NCI-H2029 treated with DMSO at 0.1 percent for 48 hours (cell line): ENCODE results near the gene SLC4A9.
A peak's percentile ranks its signal among the peaks of the same experiment; 100 is the strongest.
"Not testable (repeated sequence)": the region's sequence is repeated elsewhere in the genome, so short reads cannot be mapped to it uniquely, and the experiment has no call there.

Source experiments
- DNase-seq: peaks from one replicate; lab custom pipeline; 2025; lab: John Stamatoyannopoulos, UW

SLC4A9 gene

DNA sequence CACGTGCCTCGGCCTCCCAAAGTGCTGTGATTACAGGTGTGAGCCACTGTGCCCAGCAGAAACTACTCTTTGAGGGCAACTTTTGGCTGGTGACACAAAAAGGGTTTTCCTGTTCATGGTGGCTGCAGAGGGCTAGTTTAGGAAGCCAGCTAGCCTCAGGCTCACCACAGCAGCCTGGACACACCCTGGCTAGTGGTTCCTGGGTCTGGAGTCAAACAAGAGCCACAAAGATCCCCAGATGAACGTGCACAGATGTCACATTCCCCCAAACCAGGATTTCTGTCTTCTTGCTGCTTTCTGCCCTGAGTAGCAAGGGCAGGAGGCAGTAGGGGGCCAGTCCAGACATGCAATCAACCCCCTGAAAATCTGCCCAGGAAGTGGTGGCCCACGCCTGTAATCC lies 20.4 kb upstream of the SLC4A9 start:
- no peak for DNase-seq

DNA sequence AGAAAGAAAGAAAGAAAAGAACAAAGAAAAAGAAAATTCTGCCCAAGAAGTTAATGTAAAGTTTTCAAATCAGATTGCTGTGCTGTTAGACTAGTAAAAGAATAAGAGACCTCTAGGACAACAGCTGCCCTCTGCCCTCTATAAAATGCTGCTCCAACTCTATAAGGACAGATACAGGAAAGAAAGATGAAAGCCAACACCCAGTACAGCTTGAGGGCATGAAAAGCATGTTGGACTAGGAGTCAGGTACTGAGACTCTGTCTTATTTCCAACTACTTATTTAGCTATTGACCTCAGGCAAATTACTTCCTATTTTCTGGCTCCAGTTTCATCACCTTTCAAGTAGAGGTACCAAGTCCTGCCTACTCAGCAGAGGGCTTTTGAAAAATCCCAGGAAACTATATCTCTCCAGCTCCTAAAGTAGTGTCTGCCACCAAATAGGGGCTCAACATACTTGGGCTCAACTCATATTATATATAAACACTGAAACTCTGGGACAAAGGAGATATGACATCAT lies 19.3 kb upstream of the SLC4A9 start:
- DNase-seq = no peak

DNA sequence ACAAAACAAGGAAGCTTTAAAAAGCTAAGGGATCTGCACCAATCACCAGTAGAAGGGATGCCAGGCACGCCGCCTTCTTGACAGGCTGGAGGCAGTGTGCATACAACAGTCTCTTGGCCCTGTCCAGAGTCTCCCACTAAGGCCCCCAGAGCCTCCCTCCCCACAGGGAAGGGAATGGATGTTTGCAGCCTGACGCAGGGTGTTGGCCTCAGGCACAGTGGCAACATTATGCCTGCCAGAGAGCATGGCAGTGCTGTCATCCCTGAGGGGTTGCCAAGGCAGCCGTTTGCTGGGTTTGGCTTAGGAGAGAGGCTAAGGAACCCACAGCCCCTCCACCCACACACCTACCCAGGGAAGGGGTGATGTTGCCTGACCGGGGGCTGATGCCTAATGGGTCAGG lies 18.4 kb upstream of the SLC4A9 start:
- DNase-seq = no peak

DNA sequence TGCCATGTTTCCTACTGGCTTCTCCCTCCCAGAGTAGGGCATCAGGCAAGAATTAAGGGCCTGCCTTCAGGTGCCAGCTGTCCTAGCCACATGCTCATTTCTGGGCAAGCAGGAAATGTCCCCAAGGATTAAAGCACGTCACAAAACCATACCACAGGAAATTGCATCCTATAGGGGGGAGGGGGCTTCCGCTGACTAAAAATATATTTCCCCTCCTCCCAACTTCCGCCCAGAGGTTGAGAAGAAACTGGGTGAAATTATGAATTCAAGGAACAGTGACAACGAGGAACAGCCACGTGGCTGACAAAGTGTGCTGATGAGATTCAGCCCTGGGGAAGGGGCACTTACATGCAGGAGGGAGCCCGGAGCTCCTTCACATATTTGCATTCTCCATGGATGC lies 17.7 kb upstream of the SLC4A9 start:
- no peak for DNase-seq

DNA sequence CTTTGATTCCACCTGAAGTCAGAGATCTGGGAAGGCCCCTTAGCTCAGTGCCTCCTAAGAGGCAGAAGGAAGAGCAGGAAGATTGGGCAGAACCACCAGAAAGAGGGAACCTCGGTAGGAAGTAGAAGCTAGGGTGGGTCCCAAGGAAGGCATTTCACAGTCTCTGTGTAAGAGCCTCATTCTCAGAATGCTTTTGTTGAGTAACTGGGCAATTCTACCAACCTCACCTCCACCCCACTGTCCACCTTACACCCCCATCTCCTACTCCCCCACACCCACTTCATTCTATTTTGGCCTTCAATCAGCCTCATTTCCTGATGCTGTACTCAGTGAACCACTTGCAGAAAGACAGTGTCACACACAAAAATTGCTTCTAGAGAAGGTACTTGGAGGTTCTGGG lies 17.1 kb upstream of the SLC4A9 start:
- no peak for DNase-seq

DNA sequence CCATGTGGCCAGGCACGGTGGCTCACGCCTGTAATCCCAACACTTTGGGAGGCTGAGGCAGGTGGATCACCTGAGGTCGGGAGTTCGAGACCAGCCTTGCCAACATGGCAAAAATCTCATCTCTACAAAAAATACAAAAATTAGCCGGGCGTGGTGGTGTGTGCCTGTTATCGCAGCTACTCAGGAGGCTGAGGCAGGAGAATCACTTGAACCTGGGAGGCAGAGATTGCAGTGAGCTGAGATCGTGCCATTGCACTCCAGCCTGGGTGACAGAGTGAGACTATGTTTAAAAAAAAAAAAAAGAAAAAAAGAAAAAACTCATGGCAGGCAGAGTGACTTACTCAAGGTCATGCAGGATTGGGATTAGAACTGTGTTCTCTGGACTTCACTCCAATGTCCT lies 16.1 kb upstream of the SLC4A9 start:
- DNase-seq = not testable (repeated sequence)

DNA sequence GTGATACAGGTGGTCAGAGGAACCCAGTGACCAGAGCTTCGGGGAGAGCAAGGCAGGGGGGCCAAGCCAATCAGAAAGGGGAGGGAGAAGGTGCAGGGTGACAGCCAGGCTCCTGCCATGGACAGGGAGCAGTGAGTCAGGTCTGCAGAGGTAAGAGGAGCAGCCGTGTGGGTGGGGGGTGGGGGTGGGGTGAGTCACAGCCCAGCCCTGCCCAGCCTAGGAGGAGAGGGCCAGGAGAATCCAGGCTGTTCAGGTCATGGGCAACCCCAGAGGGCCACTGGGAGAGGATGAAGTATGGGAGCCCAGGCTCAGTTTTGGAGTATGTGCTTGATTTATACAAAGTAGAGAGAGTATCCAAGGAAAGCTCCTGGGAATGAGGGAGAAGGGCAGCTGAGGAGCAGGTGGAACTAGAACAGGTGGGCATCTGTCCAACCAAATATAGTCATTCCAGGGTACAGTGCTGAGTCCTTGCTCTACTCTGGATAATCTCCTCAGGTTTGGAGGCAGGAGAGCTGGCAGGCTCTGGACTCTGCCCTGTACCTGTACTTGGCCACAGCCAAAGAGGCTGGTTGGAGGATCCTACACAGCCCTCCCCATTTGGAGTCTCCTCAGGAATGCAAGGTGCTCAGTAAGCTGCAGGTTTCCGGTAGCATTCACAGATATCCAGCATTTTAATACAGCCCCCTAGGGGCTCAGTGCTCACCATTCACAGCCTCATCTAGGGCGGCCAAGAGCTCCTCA lies 15.1 kb upstream of the SLC4A9 start:
- DNase-seq = no peak

DNA sequence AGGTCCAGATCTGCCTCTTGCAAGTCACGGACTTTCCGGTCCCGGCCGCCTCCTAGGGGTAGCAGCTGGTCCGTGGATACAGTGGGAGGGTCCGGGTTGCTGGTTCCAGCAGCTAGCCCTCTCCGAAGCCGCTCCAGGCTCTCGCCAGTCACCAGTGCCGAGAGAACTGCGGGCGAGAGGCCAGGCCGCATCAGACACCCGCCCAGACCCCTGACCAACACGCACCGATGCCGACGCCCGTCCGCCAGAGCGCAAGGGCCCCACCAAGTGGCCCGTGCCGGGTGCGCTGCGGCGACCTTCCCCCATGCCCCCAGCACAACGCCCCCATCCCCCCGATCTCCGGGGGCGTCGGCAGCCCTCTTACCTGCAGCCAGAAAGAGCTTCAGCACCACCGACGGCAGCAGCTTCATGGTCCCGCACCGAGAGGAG lies 14.1 kb upstream of the SLC4A9 start:
- no peak for DNase-seq

DNA sequence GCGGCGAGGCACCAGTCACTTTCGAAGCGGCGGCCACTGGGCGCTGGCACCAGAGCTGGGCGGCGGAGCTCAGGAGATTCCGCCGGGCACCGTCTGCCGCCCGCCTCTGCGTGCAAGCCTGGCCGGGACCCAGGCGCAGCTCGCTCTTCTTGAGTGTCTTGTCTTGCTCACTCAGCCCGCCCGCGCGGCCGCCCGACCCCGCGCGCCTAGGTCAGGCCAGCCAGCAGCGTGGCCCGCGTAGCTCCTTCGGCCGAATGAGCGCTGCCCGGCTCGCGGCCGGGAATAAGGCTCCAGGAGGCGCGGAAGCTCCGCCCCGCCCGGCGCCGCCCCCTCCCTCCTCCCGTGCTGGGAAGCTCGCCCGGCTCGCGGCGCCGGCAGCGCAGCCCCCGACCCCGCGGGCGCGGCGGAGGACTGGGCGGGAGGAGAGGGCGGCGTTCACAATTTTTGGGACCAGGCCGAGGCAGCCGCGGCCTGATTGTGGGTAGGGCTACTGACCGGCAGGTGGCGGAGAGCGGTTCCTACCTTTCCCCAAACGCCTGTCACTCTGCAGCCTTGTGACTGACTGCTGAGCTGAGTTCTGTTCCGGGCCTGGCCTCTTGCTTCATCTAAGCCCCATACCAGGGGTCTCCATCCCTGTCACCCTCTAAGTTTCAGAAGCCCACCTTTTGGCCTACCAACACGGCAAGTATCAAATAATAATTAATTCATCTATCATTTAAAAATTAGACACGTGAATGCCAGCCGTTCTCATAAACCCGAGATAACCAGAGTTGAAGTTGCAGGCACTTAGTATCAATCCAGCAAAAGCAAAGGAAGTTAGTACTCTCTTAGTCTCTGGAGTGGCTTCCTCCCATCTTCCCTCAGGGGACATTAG lies 13.4 kb upstream of the SLC4A9 start, which contains the start of gene HBEGF:
HBEGF (minus strand) TSS at position 256 of the 874 bp plus-strand sequence. CDS start 275 bp downstream, outside the sequence.
- peak; percentile 43 for DNase-seq

DNA sequence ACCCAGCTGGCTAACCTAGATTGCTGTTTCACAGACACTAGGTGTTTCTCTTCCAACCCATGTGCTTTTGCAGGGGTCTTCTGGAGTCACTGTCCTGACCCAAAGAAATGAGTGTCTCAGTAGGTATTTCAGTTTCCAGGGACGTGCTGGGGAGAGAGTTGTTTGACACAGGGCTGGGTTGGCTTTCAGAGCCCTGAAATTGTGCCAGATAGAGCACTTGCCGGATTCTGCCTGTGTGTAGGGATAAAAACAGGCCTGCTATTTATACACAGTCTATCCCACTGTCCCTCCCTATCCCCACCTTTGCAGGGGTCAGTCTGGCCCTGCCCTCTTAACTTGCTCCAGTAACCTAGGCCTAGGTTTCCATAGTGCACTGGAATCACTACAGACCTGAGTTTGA lies 12.6 kb upstream of the SLC4A9 start:
- no peak for DNase-seq

DNA sequence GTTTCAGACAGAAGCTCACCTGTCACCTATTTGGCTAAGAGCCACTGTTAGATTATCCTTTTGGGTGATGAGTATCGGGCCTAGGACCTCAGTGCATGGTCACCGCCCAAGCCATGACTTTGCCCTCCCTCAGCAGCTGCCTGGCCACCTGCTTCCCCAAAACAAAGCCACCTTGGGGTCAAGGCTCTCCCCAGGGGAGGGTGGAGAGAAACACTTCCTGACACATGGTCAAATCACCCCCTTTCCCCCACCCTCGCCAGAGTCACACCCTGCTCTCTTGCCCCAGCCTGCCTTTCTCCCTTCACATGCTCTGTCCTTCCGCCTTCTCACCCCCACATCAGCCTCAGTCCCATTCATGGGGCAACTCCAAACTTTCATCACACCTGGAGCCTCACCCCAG lies 11.9 kb upstream of the SLC4A9 start:
- DNase-seq = peak; percentile 67

DNA sequence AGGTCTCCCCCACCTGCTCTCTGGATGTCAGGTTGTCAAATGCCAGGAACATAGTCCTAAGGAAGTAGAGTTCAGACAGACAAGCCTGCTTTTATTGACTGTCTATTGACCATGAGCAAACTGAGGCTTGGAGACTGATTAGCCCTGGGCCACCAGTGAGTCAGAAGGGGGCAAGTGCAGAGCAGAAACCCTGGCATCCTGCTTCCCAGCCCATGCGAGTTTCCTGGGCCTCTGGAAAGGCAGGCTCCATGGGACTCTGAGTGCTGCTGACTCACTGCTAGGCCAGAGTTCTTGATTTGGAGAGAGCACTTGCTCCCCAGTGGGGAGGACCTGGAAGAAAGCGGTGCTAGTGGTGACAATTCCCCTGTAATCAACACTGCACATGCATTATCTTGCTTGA lies 10.8 kb upstream of the SLC4A9 start:
- no peak for DNase-seq

DNA sequence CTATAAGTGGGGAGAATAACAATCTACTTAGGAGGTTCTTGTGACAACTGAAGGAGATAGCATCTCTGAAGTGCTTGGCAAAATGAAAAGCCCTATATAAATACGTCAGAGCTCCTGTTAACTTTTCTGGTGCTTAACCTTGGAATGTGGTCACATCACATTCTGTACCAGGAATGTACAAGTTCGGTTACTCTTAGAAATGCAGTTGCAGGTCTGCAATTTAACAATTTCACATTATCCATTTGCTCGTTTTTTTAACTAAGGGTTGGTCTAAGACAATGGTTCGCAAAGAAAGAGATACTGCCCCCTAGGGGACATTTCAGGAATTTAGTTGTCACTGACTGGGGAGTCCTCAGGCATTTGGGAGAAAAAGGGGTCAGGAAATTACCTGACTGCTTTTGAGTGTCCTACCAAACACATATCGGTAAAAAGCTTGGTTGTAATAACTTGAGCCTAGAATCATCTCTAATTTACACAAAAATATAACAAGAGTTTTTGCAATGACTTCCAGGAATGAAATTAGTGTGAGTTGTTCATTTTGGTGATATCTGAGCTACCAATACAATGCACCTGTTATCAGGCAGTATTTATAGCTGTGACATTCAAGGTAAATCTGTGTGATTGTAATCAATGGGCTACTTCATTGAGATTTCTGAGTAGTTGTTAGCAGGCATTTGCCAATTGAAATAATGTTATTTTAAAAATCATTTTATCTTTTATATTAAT lies 8.2 kb upstream of the SLC4A9 start:
- DNase-seq = peak; percentile 74

DNA sequence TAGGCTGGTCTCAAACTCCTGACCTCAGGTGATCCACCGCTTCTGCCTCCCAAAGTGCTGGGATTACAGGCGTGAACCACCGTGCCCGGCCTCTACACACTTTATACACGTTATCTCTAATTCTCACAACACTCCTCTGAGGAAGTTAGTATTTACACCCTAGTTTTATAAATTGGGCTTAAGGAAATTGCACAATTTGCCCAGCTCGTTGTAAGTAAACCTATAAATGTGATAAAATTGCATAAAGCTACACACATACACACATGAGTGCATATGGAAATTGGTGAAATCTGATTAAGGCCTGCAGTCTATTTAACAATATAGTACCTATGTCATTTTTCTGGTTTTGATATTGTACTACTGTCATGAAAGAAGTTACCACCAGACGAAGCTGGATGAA lies 4.4 kb upstream of the SLC4A9 start:
- no peak for DNase-seq

DNA sequence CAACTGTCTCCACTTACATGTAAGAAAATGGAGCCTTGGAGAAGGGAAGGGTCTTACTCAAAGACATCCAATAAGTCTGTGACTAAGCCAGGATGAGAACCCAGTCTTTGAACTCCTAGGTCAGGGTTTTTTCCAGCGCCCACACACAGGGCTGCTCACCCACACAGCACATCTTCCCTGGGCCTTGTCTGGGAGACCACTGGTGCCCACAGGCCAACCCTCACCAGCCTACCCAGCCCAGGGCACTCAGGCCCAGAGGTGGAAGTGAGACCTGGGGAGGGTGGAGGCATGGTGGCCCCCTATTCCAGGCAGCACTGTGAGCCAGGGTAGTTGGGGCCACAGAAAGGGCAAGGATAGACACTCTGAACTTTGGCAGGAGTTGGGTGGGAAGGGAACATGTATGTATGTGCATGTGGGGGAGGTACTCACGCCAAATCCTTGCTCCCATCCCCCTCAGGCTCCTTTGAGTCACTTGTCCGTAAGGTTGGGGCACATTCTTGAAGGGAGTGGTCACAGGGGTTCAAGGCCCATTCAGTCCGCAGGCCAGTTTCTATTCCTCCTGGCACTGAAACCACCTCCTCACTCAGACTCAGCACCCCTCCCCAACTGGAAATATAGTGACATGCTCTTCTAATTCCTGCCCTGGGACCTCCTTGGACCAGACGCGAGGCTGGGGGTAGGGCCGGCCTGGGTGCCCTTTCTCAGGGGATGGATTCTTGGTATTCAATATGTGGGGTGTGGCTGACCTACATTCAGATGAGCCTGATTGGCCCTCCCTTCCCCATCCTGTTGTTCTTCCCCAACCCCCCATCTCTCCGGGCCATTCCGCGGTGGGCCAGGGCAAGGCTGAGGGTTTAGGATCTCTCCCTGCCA lies 2.9 kb upstream of the SLC4A9 start:
- no peak for DNase-seq

DNA sequence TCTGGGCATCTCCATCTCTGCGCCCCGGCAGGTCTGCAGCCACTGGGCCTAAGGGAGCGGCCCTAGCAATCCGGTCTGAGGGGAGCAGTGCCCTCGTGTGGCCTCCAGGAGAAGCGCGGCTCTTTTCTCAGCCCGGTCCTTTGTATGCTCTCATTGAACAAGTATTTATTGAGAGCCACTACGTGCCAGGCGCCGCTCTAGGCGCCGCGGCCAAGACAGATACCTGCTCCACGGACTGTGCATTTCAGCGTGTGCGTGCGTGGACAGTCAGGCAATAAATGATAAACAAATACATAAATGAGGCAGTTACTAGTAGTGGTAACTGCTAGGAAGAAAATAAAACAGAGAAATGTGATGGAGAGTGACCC lies 2.3 kb upstream of the SLC4A9 start:
- DNase-seq = peak; percentile 80

DNA sequence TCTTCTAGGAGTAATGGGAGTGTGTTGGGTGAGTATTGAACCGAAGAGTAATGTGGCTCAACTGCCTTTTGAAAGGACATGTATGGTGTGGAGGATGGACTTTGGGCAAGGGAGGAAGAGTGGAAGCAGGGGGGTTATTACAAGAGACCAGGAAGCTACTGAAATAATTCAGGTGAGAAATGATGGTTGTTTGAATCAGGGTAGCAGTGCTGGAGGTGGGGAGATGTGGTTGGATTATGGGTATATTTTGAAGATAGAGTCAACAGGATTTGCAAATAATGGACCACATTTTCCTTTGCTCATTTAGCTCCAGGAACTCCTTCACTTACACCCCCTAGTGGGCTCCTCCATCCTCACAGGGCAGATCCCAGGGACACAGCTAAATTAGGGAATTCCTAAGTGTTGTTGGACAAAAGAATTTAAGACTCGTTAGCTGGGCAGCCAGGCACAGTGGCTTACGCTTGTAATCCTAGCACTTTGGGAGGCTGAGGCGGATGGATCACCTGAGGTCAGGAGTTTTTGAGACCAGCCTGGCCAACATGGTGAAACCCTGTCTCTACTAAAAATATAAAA lies 1.2 kb upstream of the SLC4A9 start:
- DNase-seq = no peak

DNA sequence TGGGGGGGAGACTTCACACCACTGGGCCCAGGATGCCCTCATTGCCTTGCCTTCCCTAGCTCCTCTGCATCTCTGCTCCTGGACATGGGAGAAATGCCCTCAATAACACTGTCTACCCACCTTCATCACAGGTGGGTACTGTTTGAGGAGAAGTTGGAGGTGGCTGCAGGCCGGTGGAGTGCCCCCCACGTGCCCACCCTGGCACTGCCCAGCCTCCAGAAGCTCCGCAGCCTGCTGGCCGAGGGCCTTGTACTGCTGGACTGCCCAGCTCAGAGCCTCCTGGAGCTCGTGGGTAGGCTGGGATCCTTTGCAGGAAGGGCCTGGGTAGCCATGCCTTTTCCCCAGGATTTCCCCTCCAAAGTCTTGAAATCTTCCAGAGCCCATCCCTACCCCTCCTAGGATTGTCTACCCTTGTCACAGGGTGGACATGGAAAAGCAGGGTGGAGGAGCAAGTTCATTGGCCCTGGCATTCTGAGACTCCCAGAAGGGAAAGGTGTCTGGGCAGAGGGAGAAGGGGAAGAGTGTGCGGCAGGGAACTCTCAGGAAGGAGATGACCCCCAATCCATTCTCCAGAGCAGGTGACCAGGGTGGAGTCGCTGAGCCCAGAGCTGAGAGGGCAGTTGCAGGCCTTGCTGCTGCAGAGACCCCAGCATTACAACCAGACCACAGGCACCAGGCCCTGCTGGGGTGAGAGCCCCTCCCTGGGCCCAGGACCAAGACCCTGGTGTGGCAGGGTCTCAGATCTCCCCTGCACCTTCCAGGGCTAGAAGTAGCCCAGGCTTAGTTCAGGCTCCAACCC lies 886 bp downstream of the SLC4A9 start:
- DNase-seq = no peak

DNA sequence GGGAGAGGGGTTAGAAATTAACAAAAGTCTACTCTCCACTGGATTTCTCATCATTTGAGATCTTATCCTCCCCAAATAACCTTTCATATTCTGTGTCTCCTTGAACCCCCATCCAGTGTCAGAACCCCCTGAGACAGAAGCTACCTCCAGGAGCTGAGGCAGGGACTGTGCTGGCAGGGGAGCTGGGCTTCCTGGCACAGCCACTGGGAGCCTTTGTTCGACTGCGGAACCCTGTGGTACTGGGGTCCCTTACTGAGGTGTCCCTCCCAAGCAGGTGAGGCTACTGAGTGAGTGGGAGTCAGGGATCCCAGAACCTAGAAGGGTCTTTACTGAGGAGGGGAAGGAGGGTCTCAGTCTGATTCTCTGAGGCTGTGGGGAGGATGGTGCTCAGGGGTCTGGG lies 1.9 kb downstream of the SLC4A9 start:
- DNase-seq = no peak

DNA sequence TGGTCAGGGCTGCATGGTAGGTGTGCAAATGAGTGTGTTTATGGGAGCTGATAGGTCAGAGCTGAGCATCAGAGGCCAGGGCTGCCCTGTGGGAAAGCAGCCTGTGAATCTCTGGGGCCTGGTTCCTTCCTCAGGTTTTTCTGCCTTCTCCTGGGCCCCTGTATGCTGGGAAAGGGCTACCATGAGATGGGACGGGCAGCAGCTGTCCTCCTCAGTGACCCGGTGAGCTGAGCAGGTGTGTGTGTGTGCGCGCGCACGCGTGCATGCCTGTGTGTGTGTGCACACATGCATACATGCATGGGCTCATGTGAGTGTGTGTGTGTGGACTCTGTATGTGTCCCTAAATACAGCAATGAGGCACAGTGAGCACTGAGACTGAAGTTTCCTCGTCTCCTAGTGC lies 2.3 kb downstream of the SLC4A9 start:
- no peak for DNase-seq
